ENCODE data around the gene MLEC. TPM values are rescaled to one million over a fixed set of nuclear protein-coding genes. Genes with fewer than 3 reads are reported as not detected.

MLEC gene
- total RNA-seq, 1 experiment from 2014 or later = 290 TPM

DNA sequence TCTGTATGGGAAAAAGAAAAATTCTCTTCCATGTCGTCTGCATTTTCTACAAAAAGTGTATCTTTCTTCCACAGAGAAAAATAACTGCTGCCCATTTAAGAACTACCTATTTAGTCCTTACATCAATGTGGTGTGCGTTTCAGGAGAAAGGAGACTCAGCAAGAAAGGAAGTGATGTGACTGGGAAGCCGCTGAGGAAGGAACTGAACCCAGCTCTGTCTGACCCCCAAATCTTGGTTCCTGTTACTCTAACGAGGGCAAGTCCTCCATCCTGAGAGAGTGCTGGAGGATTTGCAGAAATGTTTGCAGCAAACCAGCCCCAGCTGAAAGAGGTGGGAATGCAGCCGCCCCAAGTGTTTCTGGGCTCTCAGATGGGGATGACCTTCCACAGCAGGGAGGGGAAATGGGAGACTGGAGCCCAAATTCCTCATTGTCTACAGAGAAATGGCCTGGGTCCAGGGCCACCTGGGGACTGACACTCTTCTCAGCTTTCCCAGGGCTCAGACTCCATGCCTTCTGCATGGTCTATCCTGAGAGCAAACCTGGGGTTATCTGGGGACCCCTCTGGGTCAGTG is 6.7 kb upstream of the MLEC start:
- Mint-ChIP-seq H3K27me3 (ENCODE audit: unreplicated experiment) (no peaks in the 10 kb centered on the region), H3K36me3 (ENCODE audit: insufficient read depth, unreplicated experiment) (no peaks in the 10 kb centered on the region), H3K9me3 (ENCODE audit: low read depth, unreplicated experiment) (no peaks in the 10 kb centered on the region), H3K4me3 (ENCODE audit: low read depth, unreplicated experiment) (no peak overlapping the region), H3K4me1 (ENCODE audit: low read depth, unreplicated experiment) (no peaks in the 10 kb centered on the region), H3K27ac (ENCODE audit: unreplicated experiment) (no peak overlapping the region)
- intact Hi-C loops (cut with micrococcal nuclease; ENCODE audit: unreplicated experiment) = no loop called here
- no peak for DNase-seq
- BruUV-seq (replicated peaks) = no TSS peak
- CTCF ChIA-PET = no interaction called here
- TF ChIP-seq, protein P1, sequence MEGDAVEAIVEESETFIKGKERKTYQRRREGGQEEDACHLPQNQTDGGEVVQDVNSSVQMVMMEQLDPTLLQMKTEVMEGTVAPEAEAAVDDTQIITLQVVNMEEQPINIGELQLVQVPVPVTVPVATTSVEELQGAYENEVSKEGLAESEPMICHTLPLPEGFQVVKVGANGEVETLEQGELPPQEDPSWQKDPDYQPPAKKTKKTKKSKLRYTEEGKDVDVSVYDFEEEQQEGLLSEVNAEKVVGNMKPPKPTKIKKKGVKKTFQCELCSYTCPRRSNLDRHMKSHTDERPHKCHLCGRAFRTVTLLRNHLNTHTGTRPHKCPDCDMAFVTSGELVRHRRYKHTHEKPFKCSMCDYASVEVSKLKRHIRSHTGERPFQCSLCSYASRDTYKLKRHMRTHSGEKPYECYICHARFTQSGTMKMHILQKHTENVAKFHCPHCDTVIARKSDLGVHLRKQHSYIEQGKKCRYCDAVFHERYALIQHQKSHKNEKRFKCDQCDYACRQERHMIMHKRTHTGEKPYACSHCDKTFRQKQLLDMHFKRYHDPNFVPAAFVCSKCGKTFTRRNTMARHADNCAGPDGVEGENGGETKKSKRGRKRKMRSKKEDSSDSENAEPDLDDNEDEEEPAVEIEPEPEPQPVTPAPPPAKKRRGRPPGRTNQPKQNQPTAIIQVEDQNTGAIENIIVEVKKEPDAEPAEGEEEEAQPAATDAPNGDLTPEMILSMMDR (IDR thresholded peaks at IDR 0.05; ENCODE audit: unreplicated experiment) = no peak

DNA sequence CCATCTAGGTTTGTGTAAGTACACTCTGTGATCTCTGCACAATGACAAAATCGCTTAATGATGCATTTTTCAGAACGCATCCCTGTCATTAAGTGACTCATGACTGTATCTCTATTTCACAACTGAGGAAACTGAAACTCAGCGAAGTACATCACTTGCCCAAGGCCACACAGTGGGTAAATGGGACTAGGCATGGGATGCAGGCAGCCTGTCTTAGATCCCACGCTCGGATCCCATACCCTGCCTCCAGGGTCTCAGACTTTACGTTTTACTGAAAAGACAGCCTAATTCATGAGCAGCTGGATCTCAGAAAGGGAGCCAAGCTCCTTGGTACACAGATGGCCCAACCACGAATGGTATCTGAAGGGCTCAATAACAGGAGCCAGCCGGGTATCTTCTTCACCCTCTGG is 2.4 kb upstream of the MLEC start:
- H3K36me3 Mint-ChIP-seq (ENCODE audit: insufficient read depth, unreplicated experiment) = peaks cover 37% of the 10 kb centered on the region
- no peak for DNase-seq
- no peaks in the 10 kb centered on the region for H3K9me3 Mint-ChIP-seq (ENCODE audit: low read depth, unreplicated experiment)
- no peaks in the 10 kb centered on the region for H3K27me3 Mint-ChIP-seq (ENCODE audit: unreplicated experiment)
- peaks cover 3% of the 10 kb centered on the region for H3K4me1 Mint-ChIP-seq (ENCODE audit: low read depth, unreplicated experiment)
- BruUV-seq (replicated peaks) = no TSS peak
- CTCF ChIA-PET = no interaction called here
- no peak overlapping the region for H3K27ac Mint-ChIP-seq (ENCODE audit: unreplicated experiment)
- H3K4me3 Mint-ChIP-seq (ENCODE audit: low read depth, unreplicated experiment) = no peak overlapping the region
- TF ChIP-seq, protein P1 (IDR thresholded peaks at IDR 0.05; ENCODE audit: unreplicated experiment) = no peak
- intact Hi-C loops (cut with micrococcal nuclease; ENCODE audit: unreplicated experiment) = no loop called here

DNA sequence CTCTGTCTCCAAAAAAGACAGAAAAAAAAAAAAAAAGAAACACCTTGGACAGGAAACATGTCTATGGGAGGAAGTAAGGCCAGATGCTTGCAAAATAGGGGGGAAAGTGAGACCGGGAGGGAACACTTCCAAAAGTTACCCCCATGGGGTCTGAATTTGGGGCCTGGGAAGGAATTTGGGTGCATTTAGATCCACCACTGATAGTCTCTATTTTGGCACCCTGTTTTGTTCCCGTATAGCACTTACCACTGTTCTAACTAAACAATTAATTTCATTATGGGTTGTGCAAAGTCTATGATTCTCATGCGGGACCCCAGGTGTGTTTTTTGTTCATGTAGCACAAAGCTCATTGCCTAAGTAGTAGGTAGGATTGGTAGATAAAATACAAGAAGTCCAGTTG is 1.4 kb upstream of the MLEC start:
- intact Hi-C loops (cut with micrococcal nuclease; ENCODE audit: unreplicated experiment) = no loop called here

DNA sequence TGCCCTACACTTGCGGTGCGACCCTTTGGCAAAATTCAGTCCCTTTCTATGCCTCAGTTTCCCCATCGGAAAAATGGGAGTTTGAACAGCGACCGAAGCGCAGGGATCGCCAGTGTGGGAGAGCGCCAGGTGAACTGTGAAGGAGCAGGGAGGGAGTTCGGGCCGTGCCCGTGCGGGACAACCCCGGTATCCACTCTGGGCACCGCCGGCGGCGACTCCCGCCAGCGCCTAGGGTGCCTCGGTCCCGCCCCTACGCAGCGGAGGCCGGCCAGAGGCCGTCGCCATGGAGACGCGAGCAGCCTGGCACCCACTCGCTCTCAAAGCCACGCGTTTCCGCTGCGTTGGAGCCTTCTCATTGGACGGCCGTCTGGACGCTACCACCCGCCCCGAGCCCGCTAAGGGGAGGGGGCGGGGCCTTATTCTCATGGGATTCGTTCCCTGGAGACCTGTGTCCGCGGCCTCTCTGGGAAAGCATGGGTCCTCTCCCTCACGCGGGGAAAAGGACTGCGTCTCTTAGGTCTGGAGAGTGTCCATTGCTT is 729 bp upstream of the MLEC start:
- Mint-ChIP-seq H3K4me3 (ENCODE audit: low read depth, unreplicated experiment) (peak overlapping the region; percentile 91), H3K27me3 (ENCODE audit: unreplicated experiment) (no peaks in the 10 kb centered on the region), H3K9me3 (ENCODE audit: low read depth, unreplicated experiment) (no peaks in the 10 kb centered on the region), H3K4me1 (ENCODE audit: low read depth, unreplicated experiment) (peaks cover 20% of the 10 kb centered on the region), H3K36me3 (ENCODE audit: insufficient read depth, unreplicated experiment) (peaks cover 38% of the 10 kb centered on the region), H3K27ac (ENCODE audit: unreplicated experiment) (peak overlapping the region; percentile 85)
- CTCF ChIA-PET = interaction anchor here (0.7 to 1.4 kb wide), 5 partner anchors 8 to 103 kb away, joined by 3 to 11 read pairs (median 3); partner anchors contain the start of gene CABP1
- TF ChIP-seq, protein P1 (IDR thresholded peaks at IDR 0.05; ENCODE audit: unreplicated experiment) = no peak
- peak; percentile 99 for DNase-seq
- intact Hi-C loops (cut with micrococcal nuclease; ENCODE audit: unreplicated experiment) = no loop called here
- no TSS peak for BruUV-seq (replicated peaks)

More for the DNA sequence above, 1.4 kb upstream of the MLEC start:
- no peaks in the 10 kb centered on the region for H3K27me3 Mint-ChIP-seq (ENCODE audit: unreplicated experiment)
- no peak for DNase-seq
- H3K4me3 Mint-ChIP-seq (ENCODE audit: low read depth, unreplicated experiment) = peak overlapping the region; percentile 91
- no TSS peak for BruUV-seq (replicated peaks)
- H3K36me3 Mint-ChIP-seq (ENCODE audit: insufficient read depth, unreplicated experiment) = peaks cover 38% of the 10 kb centered on the region
- H3K9me3 Mint-ChIP-seq (ENCODE audit: low read depth, unreplicated experiment) = no peaks in the 10 kb centered on the region
- no peak overlapping the region for H3K27ac Mint-ChIP-seq (ENCODE audit: unreplicated experiment)
- TF ChIP-seq, protein P1 (IDR thresholded peaks at IDR 0.05; ENCODE audit: unreplicated experiment) = no peak
- peaks cover 13% of the 10 kb centered on the region for H3K4me1 Mint-ChIP-seq (ENCODE audit: low read depth, unreplicated experiment)
- CTCF ChIA-PET = interaction anchor here (0.7 kb wide), 1 partner anchor 86 kb away, joined by 4 read pairs; no protein-coding TSS in a partner anchor
